Measurements from ENCODE around the gene INPP4A. TPM values are rescaled to one million over a fixed set of nuclear protein-coding genes. Genes with fewer than 3 reads are reported as not detected.

Gene INPP4A
- total and polyA plus RNA-seq, 9 of the 15 experiments (the other 6 are each of a cell fraction or from before 2014, with no cell fraction given), result 1.8 to 15.7 (median 8.3) TPM

DNA sequence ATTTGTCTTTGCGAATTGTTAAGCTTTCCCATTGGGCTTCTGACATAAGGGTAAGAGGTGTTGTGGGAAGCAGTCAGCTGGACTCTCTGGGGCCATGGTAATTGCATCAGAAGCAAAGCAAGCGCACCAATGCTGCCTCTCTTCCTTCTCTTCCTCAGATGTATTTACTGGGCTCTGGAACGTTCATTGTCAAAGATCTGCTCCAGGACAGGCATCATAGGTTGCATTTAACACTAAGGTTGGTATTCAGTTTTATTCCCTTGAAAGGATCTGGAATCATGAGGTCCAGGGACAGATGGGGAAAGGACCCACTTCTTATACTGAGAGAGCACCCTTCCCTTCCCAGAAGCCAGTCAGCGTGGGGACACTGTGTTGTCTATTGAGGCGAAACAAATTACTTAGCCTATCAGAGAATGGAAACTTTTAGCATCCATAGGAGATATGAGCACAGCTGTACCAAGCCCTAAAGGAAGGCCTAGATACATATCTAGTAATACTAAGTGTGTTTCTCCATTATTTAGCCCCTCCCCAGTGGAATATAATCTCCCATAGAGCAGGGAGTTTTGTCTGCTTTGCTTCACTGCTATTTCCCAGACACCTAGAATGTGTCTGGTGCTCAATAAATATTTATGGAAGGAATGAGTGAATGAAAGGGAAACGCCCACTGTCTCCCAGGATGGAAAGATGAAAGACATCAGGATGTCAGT lies 91.5 kb downstream of the INPP4A start:
- Histone ChIP-seq H3K9me1 (ENCODE audit: control insufficient read depth, insufficient read depth, low read length) (no peaks in the 10 kb centered on the region), H2AFZ (ENCODE audit: low read depth, low read length) (no peak overlapping the region), H4K20me1 (replicated peaks; ENCODE audit: control insufficient read depth, insufficient read depth, low read length) (0 out of 2 replicates have a peak, but pooled peaks cover 2% of the 10 kb centered on the region), H3K27ac (ENCODE audit: extremely low read depth, low read depth, low read length) (no peak overlapping the region), H3K27me3 (ENCODE audit: control insufficient read depth in 2 of 2, insufficient read depth in 2 of 2, low read length in 2 of 2) (no peaks in the 10 kb centered on the region), H3K79me2 (ENCODE audit: control insufficient read depth, insufficient read depth, low read length) (no peaks in the 10 kb centered on the region), H3K4me3 (no peak overlapping the region), H3K36me3 (ENCODE audit: control insufficient read depth, insufficient read depth, low read length) (peaks cover 19% of the 10 kb centered on the region; the same call in 2 of the 3 replicates), H3K9me3 (replicated peaks; ENCODE audit: control insufficient read depth, insufficient read depth, low read depth, low read length) (no peaks in the 10 kb centered on the region), H3K4me1 (replicated peaks in 1 of 2; ENCODE audit: control insufficient read depth in 2 of 2, insufficient read depth in 2 of 2, low read length in 2 of 2) (no peaks in the 10 kb centered on the region), H3K4me2 (ENCODE audit: insufficient read depth, low read length) (no peak overlapping the region), H3K9ac (ENCODE audit: insufficient read depth in 1 of 2, low read depth in 2 of 2, low read length in 2 of 2) (no peak overlapping the region)
- no peak for FAIRE-seq
- intact Hi-C loops (cut with micrococcal nuclease), result no loop called here
- 84% methylated on average over 6 of the region's 6 CpGs for WGBS (ENCODE audit: insufficient coverage, low coverage, missing lambda C conversion rate)
- ChIA-PET CTCF (ENCODE audit: low intra/inter-chr PET ratio) (no interaction called here), POLR2A (no interaction called here)
- in situ Hi-C loops (cut with MboI), result no loop called here
- ATAC-seq, result no peak
- BruUV-seq (replicated peaks), result no TSS peak
- no peak for DNase-seq (ENCODE audit: extremely low read depth in 1 of 4, low spot score in 3 of 4)
- TF ChIP-seq ZNF644 (tag; IDR thresholded peaks at IDR 0.05; ENCODE audit: low read depth) (no peak), ZNF766 (CRISPR knock-in tag; conservative IDR thresholded peaks at IDR 0.05) (no peak), ZSCAN32 (CRISPR knock-in tag; IDR thresholded peaks at IDR 0.05) (no peak), SRSF9 (IDR thresholded peaks at IDR 0.05; ENCODE audit: borderline replicate concordance, low read depth, low read length) (no peak), NR4A1 (CRISPR knock-in tag; IDR thresholded peaks at IDR 0.05) (no peak), NR4A1 (tag; IDR thresholded peaks at IDR 0.05) (no peak), ETV6 (IDR thresholded peaks at IDR 0.05; ENCODE audit: borderline replicate concordance in 1 of 2, low read depth in 2 of 2, low read length in 1 of 2) (no peak), ETV6 (CRISPR knock-in tag; IDR thresholded peaks at IDR 0.05; ENCODE audit: borderline replicate concordance) (no peak), RERE (CRISPR knock-in tag; IDR thresholded peaks at IDR 0.05; ENCODE audit: borderline replicate concordance) (no peak), SMAD1 (IDR thresholded peaks at IDR 0.05; ENCODE audit: low read depth, low read length, partially characterized antibody) (no peak), ZNF140 (CRISPR knock-in tag; IDR thresholded peaks at IDR 0.05) (no peak), KLF6 (CRISPR knock-in tag; IDR thresholded peaks at IDR 0.05; ENCODE audit: borderline replicate concordance) (no peak), DNMT1 (IDR thresholded peaks at IDR 0.05) (no peak), HDAC1 (IDR thresholded peaks at IDR 0.05) (no peak)
- TF ChIP-seq, protein P1, sequence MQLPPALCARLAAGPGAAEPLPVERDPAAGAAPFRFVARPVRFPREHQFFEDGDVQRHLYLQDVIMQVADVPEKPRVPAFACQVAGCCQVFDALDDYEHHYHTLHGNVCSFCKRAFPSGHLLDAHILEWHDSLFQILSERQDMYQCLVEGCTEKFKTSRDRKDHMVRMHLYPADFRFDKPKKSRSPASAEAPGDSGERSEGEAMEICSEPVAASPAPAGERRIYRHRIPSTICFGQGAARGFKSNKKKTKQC (CRISPR knock-in tag; IDR thresholded peaks at IDR 0.05), result no peak
